8988T (cell line): ENCODE measurements around the gene SLC10A7.

Experiments used
- DNase-seq: peaks from one replicate; pipeline ENCODE4 v3.0.0; 2011

Gene SLC10A7

DNA sequence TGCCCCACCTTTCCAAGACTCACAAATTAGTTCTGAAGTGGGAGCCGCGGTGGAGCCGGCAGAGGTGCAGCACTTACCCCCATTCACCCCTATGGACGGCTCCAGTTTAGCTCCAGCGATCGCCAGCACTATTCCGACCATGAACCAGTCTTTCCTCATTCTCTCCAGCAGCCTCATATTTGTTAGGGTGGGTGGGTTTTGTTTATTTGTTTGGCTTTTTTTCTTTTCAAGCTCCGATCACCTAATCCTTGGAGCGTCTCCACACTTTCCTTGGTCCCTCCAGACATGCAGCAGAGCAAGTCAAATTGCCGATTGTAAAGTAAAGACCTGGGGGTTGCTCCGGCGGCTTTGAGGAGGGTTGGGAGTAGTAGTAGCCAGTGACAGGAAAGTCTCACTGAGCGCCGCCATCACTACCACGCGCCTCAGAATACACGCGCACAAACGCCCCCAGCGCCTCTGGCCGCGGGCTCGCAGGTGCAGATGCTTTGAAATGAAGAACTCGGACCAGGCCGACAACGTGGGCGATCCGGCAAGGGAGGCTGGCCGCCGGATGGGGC lies at the start of gene SLC10A7:
Gene SLC10A7 (minus strand): TSS at position 400 of the 557 bp plus-strand sequence. CDS start 223 bp downstream, at position 177.
- DNase-seq, result peak; percentile 50

GRCh38 chr4:146567396-146567795 lies 45.7 kb upstream of the SLC10A7 start:
- DNase-seq, result no peak

GRCh38 chr4:146564492-146564891 lies 42.8 kb upstream of the SLC10A7 start:
- no peak for DNase-seq

DNA sequence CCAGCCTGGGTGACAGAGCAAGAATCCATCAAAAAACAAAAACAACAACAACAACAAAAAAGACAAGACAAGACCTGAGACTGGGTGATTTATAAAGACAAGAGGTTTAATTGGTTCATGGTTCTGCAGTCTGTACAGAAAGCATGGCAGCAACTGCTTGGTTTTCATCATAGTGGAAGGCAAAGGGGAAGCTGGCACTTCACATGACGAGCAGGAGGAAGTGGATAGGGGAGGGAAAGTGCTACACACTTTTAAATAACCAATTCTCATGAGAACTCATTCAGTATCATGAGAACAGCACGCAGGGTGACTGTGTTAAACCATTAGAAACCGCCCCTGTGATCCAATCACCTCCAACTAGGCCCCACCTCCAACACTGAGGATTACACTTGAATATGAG lies 28.4 kb upstream of the SLC10A7 start:
- no peak for DNase-seq

DNA sequence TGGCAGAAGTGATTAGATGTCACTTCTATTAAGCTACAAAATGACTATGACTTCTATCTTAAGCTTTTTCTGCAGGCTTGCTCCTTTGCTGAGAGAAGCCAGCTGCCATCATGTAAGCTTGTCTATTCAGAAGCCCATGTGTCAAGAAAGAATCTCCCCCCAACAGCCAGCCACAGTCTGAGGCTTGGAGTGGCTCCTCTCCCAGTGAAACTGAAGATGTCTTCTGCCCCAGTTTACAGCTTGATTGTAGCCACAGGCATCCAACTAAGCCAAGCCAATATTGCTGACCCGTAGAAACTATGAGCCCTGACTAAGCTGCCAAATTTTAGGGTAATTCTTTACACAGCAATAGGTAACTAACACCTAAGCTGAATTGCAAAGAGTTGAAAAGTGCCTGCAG lies 26.7 kb upstream of the SLC10A7 start:
- DNase-seq, result no peak

DNA sequence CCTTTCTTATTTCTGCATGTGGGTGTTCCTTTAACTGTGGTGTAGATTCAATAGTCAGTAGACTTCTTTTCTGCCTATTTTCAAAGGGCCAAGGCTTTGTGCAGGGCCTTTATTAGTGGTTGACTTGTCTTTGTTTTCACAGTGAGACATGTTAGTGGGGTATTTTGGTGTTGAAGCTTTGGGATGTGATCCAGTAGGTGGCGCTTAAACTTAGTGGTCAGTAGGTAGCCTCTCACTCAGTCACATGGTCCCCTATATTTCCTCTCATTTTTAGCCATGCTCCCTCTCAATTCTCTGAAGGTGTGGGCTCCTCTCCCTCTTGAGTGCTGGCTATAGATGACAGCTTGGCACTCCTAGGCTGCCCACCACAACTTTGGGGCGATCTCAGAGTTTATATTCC lies 23.4 kb upstream of the SLC10A7 start:
- no peak for DNase-seq

GRCh38 chr4:146534178-146534577 lies 12.4 kb upstream of the SLC10A7 start:
- no peak for DNase-seq

- DNase-seq, result no peak
Measured at GRCh38 chr4:146525754-146526153, 4.0 kb upstream of the SLC10A7 start.

- no peak for DNase-seq
Measured at GRCh38 chr4:146524663-146525062, 2.9 kb upstream of the SLC10A7 start.

GRCh38 chr4:146522869-146523205 lies 1.1 kb upstream of the SLC10A7 start:
- no peak for DNase-seq

DNA sequence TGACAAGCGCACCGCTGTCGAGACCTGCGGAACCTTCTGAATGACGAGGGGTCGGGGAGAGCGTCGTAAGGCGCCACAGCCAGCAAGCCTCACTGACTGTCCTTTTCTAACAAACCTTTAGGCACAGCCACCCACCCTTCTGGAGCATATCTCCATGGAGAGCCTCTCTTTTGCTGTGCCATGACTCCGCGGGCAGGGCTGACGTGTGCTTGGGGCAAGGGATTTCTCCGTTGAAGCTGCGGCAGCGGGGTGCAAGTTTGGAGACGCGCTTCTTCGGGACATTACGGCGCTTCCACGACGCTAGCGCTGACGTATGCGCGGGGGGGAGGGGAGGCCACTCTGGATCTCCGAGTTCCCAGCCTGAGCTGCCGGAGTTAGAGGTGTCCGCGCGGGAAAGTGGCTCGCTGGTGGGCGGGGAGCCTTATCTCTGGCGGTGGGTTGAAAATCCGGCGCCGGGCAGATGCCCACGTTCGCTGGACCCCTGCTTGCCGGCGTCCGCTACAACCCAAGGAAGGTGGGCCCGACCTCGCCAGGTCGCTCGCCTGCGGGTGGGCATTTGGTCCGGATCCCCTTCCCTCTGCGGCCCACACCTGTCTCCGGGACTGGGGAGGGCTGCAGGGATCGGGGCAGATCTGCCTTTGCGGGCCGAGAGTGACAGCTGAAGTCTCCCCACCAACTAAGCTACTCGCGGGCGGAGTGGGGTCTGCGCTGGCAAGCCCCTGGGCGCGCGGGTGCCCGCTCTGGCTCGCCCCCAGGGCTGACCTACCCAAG lies 543 bp upstream of the SLC10A7 start:
- peak; percentile 51 for DNase-seq

GRCh38 chr4:146520896-146521540 lies 722 bp downstream of the SLC10A7 start:
- no peak for DNase-seq

GRCh38 chr4:146514651-146515357 lies 6.9 kb downstream of the SLC10A7 start:
- DNase-seq, result no peak

GRCh38 chr4:146513548-146513947 lies 8.2 kb downstream of the SLC10A7 start:
- DNase-seq, result no peak

DNA sequence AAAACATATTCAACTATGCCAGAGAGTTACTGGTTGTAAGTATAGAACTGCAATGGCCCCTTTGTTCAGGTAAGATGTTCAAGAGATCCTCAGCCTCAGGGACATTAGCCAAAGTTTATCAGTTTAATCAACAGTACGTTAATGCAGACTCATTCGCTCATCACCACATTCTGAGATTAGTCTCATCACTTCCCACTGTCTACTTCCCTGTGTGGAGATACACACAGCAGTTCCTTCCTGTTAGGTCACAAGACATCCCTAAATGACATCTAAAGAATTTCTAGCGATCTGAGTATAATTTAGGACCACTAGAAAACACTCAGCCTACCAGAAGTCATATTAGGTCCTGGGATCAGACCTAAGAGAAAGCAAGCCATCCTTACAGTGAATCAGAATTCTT lies 10.4 kb downstream of the SLC10A7 start:
- no peak for DNase-seq

GRCh38 chr4:146510942-146511341 lies 10.8 kb downstream of the SLC10A7 start:
- DNase-seq, result no peak

GRCh38 chr4:146508229-146508939 lies 13.4 kb downstream of the SLC10A7 start:
- DNase-seq, result no peak

DNA sequence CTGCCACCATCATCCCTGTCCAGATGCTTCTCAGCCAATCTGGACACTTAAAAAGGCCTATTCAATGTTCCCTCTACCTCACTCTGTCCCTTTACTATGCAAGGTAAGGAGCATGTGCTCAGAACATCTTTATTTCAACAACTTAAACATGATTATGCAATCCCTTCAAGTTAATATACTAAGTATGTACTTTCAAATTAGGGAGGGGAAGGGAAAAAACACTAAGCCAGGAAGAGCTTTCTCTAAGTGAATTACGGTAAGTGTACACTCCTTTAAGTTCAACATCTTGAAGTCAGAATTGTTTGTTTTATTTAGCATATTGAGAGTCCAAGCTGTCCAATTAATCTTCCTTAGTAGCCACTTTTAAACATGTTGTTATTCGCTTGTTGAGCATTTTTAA lies 14.1 kb downstream of the SLC10A7 start:
- no peak for DNase-seq

DNA sequence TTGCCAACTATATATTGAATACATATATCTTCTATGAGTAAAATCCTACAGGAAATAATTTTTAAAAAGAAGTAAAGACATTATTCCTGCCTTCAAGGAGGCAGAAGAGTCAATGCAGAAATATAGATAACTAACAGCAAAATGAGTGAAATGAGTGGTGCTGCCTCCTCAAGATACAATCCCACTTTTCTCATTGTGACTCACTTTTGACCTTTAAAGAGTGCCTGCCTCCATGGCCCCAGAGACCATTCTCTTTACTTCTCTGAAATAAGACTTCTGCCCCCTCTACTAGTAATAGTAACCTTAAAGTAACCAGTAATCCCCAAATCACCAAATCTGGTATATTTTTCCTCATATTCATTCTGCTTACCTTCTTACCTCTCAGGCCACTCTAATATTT lies 15.5 kb downstream of the SLC10A7 start:
- no peak for DNase-seq

GRCh38 chr4:146500216-146500615 lies 21.5 kb downstream of the SLC10A7 start:
- no peak for DNase-seq

DNA sequence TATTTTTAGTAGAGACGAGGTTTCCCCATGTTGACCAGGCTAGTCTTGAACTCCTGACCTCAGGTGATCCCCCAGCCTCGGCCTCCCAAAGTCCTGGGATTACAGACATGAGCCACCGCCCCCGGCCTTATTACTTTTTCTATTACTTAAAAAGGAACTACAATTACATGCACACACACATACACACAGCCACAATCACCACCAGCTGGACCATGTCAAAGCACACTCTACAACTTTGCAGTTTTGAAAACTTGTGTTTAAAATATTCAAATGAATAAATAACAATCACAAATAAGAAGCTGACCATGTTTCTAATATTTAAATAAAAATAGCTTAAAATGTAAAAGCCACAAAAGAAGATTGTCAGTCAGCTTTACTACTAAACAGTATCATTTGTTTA lies 23.4 kb downstream of the SLC10A7 start:
- DNase-seq, result no peak

DNA sequence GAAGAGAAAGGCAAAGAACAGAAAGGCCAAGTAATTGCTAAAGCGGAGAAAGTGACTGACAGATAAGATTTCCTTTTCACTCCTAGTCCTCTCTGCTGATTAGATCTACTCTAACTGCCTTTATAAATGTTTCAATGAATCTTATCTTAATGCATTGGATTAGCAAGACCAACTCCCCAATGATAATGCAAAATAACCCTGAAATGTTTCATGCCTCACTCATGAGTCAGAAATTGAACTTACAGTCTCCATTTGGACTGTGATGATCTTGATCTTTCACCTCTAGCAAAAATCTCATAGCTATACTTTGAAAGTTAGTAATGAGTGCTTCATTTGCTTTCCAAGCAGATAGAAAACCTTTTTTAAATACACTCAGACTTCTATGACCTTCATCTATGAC lies 26.5 kb downstream of the SLC10A7 start:
- DNase-seq, result no peak

GRCh38 chr4:146494143-146494542 lies 27.6 kb downstream of the SLC10A7 start:
- DNase-seq, result no peak
